HG02759 (cell line): Measurements from ENCODE around the gene PPP6R3.
"Not testable (repeated sequence)": the region's sequence is repeated elsewhere in the genome, so short reads cannot be mapped to it uniquely, and the experiment has no call there.

ENCODE experiments used
- ATAC-seq: cut with Tn5 transposase; IDR thresholded peaks from one replicate; pipeline ENCODE4 v1.9.1; 2021; ENCODE audit warnings: mild to moderate bottlenecking, moderate library complexity; ENCODE audit not compliant: unreplicated experiment

The PPP6R3 gene

GRCh38 chr11:68436162-68436888 is 24.2 kb upstream of the PPP6R3 start:
- no peak for ATAC-seq

GRCh38 chr11:68436985-68437926 is 23.3 kb upstream of the PPP6R3 start:
- no peak for ATAC-seq

GRCh38 chr11:68437927-68438657 is 22.5 kb upstream of the PPP6R3 start:
- no peak for ATAC-seq

GRCh38 chr11:68438658-68439259 is 21.8 kb upstream of the PPP6R3 start:
- ATAC-seq, result no peak

GRCh38 chr11:68439355-68440065 is 21.0 kb upstream of the PPP6R3 start:
- ATAC-seq, result no peak

GRCh38 chr11:68440224-68440623 is 20.3 kb upstream of the PPP6R3 start:
- ATAC-seq, result no peak

GRCh38 chr11:68441466-68442230 is 18.9 kb upstream of the PPP6R3 start:
- ATAC-seq, result no peak

- no peak for ATAC-seq
These were observed 18.1 kb upstream of the PPP6R3 start for GRCh38 chr11:68442433-68442832.

- no peak for ATAC-seq
These were observed 16.0 kb upstream of the PPP6R3 start for GRCh38 chr11:68444566-68444965.

- no peak for ATAC-seq
These were observed 15.0 kb upstream of the PPP6R3 start for GRCh38 chr11:68445531-68446035.

GRCh38 chr11:68446046-68446725 is 14.4 kb upstream of the PPP6R3 start:
- ATAC-seq, result no peak

- no peak for ATAC-seq
These were observed 13.3 kb upstream of the PPP6R3 start for GRCh38 chr11:68447015-68447801.

- not testable (repeated sequence) for ATAC-seq
These were observed 12.6 kb upstream of the PPP6R3 start for GRCh38 chr11:68447914-68448313.

- no peak for ATAC-seq
These were observed 11.9 kb upstream of the PPP6R3 start for GRCh38 chr11:68448604-68449011.

GRCh38 chr11:68449951-68450350 is 10.6 kb upstream of the PPP6R3 start:
- no peak for ATAC-seq

- no peak for ATAC-seq
These were observed 9.8 kb upstream of the PPP6R3 start for GRCh38 chr11:68450711-68451110.

GRCh38 chr11:68454767-68455166 is 5.8 kb upstream of the PPP6R3 start:
- ATAC-seq, result no peak

GRCh38 chr11:68455485-68455884 is 5.1 kb upstream of the PPP6R3 start:
- ATAC-seq, result no peak
